ENCODE data around the gene OR2L13. TPM values are rescaled to one million over a fixed set of nuclear protein-coding genes. Genes with fewer than 3 reads are reported as not detected.

The OR2L13 gene
- total RNA-seq, 4 donors from 2014 or later, result not detected

- WGBS, 2 donors (ENCODE audit: low coverage in 1 of 2), result 71 to 75% methylated on average over 1 of the region's 1 CpG
- ATAC-seq, result no peak
- no peaks in the 10 kb centered on the region for H3K9me3 ChIP-seq
- no peak overlapping the region for H3K4me3 ChIP-seq
- no peak overlapping the region for H3K27ac ChIP-seq
- no peaks in the 10 kb centered on the region for H3K4me1 ChIP-seq
- no peaks in the 10 kb centered on the region for H3K36me3 ChIP-seq
- TF ChIP-seq EP300 (IDR thresholded peaks at IDR 0.05) (no peak), CTCF (IDR thresholded peaks at IDR 0.05) (no peak), POLR2AphosphoS5 (IDR thresholded peaks at IDR 0.05) (no peak), POLR2A (IDR thresholded peaks at IDR 0.05) (no peak)
- H3K27me3 ChIP-seq, result no peaks in the 10 kb centered on the region
These were observed 45.9 kb downstream of the OR2L13 start for GRCh38 chr1:248140846-248141245.

- H3K4me1 ChIP-seq, result no peaks in the 10 kb centered on the region
- no peaks in the 10 kb centered on the region for H3K36me3 ChIP-seq
- no peak overlapping the region for H3K27ac ChIP-seq
- 10 to 29% methylated on average over 1 of the region's 1 CpG for WGBS, 2 donors (ENCODE audit: low coverage in 1 of 2)
- no peak for ATAC-seq
- H3K4me3 ChIP-seq, result no peak overlapping the region
- TF ChIP-seq POLR2AphosphoS5 (IDR thresholded peaks at IDR 0.05), result no peak
- TF ChIP-seq POLR2A (IDR thresholded peaks at IDR 0.05), result no peak
- no peak for TF ChIP-seq CTCF (IDR thresholded peaks at IDR 0.05)
- no peak for TF ChIP-seq EP300 (IDR thresholded peaks at IDR 0.05)
- H3K9me3 ChIP-seq, result peaks cover 0 to 5% (median 0%) of the 10 kb centered on the region in 3 donors
- no peaks in the 10 kb centered on the region for H3K27me3 ChIP-seq
These were observed 48.3 kb downstream of the OR2L13 start for GRCh38 chr1:248143311-248143710.

- TF ChIP-seq POLR2A (IDR thresholded peaks at IDR 0.05) (no peak), CTCF (IDR thresholded peaks at IDR 0.05) (no peak), EP300 (IDR thresholded peaks at IDR 0.05) (no peak), POLR2AphosphoS5 (IDR thresholded peaks at IDR 0.05) (no peak)
- Histone ChIP-seq H3K36me3 (no peaks in the 10 kb centered on the region), H3K9me3 (peaks cover 0 to 5% (median 0%) of the 10 kb centered on the region in 3 donors), H3K4me1 (no peaks in the 10 kb centered on the region), H3K4me3 (no peak within 1 kb of the TSS), H3K27ac (no peak within 1 kb of the TSS), H3K27me3 (no peaks in the 10 kb centered on the region)
- WGBS, 2 donors (ENCODE audit: low coverage in 1 of 2), result 69 to 84% methylated on average over 3 of the region's 3 CpGs
- ATAC-seq, result no peak
These were observed 49.7 kb downstream of the OR2L13 start, which contains the start of gene OR2M5 for GRCh38 chr1:248144513-248145198. TSS of gene OR2M5 (plus strand) at chr1:248145148. CDS start at chr1:248145148, 0 bp downstream.

Small RNA genes within 50 kb of the gene (small RNA-seq; reads per million reads assigned to genes)
- 0 reads per million in 4 donors for gene RF00019

Other genes with a start within 250 kb of the OR2L13 start
- gene TRIM58, start 238.0 kb upstream of the OR2L13 start, total RNA-seq, result 1 to 10 TPM in 1 of 4 donors, under 1 TPM in 2, not detected in 1; 0.81 to 9.1 (median 0.89) TPM
- gene OR2W3, start 199.6 kb upstream of the OR2L13 start, total RNA-seq, result 1 to 10 TPM in 1 of 4 donors, under 1 TPM in 2, not detected in 1; 0.39 to 1.6 (median 0.40) TPM
- not detected for gene OR2T8, start 174.9 kb upstream of the OR2L13 start, total RNA-seq
- gene OR2AJ1, start 170.3 kb upstream of the OR2L13 start, total RNA-seq, result not detected
- gene OR2L8, start 146.3 kb upstream of the OR2L13 start, total RNA-seq, result not detected
- gene OR2AK2, start 130.0 kb upstream of the OR2L13 start, total RNA-seq, result not detected
- gene OR2L5, start 81.5 kb upstream of the OR2L13 start, total RNA-seq, result not detected
- not detected for gene OR2L2, start 65.1 kb upstream of the OR2L13 start, total RNA-seq
- gene OR2L3, start 48.3 kb upstream of the OR2L13 start, total RNA-seq, result not detected
- gene OR2M5, start 50.0 kb downstream of the OR2L13 start, total RNA-seq, result not detected
- gene OR2M2, start 79.6 kb downstream of the OR2L13 start, total RNA-seq, result not detected
- not detected for gene OR2M3, start 102.1 kb downstream of the OR2L13 start, total RNA-seq
- gene OR2M4, start 136.2 kb downstream of the OR2L13 start, total RNA-seq, result under 1 TPM in 2 of 4 donors, not detected in 2; 0.05 to 0.50 TPM
- not detected for gene OR2T33, start 182.8 kb downstream of the OR2L13 start, total RNA-seq
- not detected for gene OR2T12, start 208.2 kb downstream of the OR2L13 start, total RNA-seq
- not detected for gene OR2M7, start 229.4 kb downstream of the OR2L13 start, total RNA-seq

Data from gastroesophageal sphincter (tissue), 4 donors.